HG02571 (cell line): Measurements from ENCODE around the gene TAS2R40.
"Not testable (repeated sequence)": the region's sequence is repeated elsewhere in the genome, so short reads cannot be mapped to it uniquely, and the experiment has no call there.

ENCODE experiments used
- ATAC-seq: cut with Tn5 transposase; IDR thresholded peaks from one replicate; pipeline ENCODE4 v1.9.1; 2021; ENCODE audit warnings: mild to moderate bottlenecking, moderate library complexity; ENCODE audit not compliant: unreplicated experiment

The TAS2R40 gene

DNA sequence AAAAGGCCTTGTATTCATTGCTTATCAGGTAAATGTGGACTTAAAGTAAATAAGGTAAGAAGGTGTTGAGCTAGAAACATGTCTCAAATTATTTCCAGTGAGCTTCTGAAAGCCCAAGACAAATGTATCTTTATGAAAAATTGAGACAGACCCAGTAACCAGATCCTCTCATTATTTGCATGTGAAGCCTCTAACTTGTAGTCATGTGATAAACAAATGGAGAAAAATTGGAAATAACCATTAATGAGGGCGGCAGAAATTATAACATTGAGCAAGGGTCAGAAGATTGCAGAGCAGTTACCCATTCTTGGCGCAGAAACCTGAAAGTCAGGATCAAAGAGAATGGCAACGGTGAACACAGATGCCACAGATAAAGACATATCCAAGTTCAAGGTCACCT, at the start of gene TAS2R40:
Gene TAS2R40, plus strand, starts transcription at position 301 of the 400 bp plus-strand sequence. Its CDS starts 42 bp downstream, at position 343.
- ATAC-seq = no peak

DNA sequence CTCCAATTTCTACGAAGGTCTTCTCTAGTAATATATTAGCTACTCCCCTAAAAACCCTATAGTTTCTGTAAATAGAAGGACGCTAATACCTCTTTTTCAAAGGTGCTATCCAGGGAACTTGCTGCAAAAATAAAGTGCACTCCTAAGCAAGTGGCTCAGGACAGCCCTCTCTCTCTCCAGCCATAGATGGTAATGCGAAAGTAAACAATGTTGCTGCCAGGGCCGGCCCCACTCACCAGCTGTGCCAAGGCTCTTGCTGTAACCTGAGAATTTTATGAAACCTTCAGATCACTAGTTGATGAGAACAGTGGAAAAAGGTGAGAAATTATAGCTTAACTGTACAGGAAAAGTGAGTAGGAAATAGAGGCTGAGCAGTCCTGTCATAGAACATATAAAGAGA, 49.5 kb upstream of the TAS2R40 start:
- ATAC-seq = no peak

GRCh38 chr7:143176128-143176527, 45.7 kb upstream of the TAS2R40 start:
- ATAC-seq = no peak

DNA sequence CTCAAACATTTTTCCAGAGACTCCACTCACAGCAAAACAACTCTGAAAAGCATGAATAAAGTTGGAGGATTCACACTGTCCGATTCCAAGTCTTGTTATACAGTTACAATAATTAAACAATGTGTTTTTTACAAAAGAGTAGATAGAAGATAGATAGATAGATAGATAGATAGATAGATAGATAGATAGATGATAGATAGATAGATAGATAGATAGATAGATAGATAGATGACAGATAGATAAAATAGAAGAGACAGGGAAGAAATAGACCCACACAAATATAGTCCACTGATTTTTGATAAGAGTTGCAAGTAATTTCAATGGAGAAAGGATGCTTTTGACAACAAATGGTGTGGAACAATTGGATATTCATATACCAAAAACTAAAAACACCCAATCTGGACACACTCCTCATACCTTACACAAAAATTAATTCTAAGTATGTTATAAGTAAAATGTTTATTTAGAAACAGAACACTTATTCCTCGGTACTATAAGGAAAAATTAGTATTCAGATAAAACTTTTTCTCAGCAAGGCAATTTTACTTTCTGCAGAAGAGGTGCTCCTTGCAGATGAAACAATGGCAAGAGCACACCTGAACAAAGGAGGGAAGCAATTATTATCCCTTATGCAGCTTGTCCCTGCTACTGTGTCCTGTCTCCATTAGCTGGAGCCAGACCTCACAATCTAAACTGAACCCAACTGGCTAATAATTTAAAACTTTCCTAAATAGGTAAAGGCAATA, 44.3 kb upstream of the TAS2R40 start:
- ATAC-seq = no peak

- not testable (repeated sequence) for ATAC-seq
These were observed 41.1 kb upstream of the TAS2R40 start for GRCh38 chr7:143180771-143181170.

- no peak for ATAC-seq
These were observed 40.5 kb upstream of the TAS2R40 start for GRCh38 chr7:143181349-143181748.

- no peak for ATAC-seq
These were observed 38.8 kb upstream of the TAS2R40 start, which contains the start of gene TAS2R39 for GRCh38 chr7:143183024-143183423. Gene TAS2R39 (plus strand): TSS chr7:143183419. CDS start chr7:143183419, 0 bp downstream.

GRCh38 chr7:143185551-143185950, 36.3 kb upstream of the TAS2R40 start:
- ATAC-seq = no peak

DNA sequence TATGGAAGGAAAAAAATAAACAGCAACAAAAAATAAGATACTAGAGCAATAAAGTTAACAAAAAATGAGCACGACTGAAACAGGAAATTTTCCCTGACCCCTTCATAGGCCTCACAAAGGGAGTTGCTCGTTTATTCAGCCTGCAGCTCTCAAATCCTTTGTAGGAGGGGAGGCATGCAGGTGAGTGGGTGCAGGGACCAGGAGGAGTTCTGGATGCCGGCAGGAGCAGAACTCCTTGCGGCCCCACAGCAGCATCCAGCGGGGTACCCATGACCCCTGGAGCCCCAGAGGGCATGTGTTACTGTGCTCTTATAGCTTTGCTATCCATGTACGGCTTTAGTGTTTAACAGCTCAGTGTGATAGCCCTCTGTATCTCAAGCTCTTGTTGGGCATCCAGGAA, 32.8 kb upstream of the TAS2R40 start:
- no peak for ATAC-seq

- no peak for ATAC-seq
These were observed 28.0 kb upstream of the TAS2R40 start for GRCh38 chr7:143193880-143194279.

DNA sequence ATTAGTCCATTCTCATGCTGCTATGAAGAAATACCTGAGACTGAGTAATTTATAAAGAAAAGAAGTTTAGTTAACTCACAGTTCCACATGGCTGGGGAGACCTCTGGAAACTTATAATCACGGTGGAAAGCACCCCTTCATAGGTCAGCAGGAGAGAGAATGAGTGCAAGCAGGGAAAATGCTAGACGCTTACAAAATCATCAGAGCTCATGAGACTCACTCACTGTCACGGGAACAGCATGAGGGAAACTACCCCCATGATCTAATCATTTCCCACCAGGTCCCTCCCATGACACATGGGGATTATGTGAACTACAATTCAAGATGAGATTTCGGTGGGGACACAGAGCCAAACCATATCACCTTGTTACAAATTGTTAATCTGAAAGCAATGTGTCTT, 22.8 kb upstream of the TAS2R40 start:
- no peak for ATAC-seq

DNA sequence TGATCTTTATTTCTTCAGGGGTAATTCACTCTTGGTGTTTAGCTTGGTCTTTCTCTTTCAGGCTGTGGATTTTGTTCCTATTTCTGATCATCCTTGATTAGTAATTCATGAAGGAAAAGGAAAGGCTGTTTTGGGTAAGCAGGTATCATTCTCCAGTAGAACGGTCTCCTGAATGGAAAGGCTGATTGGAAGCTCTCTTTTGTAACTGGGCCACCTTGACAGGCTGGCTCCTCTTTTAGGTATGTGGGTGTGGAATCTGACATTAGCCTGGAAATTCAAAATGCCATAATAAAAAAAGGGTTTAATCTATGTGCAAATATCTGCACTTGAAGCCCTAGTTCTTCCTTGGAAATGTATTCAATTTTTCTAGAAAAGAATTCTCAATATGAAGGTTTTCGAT, 19.7 kb upstream of the TAS2R40 start:
- no peak for ATAC-seq

GRCh38 chr7:143203386-143203785, 18.5 kb upstream of the TAS2R40 start:
- ATAC-seq = no peak

DNA sequence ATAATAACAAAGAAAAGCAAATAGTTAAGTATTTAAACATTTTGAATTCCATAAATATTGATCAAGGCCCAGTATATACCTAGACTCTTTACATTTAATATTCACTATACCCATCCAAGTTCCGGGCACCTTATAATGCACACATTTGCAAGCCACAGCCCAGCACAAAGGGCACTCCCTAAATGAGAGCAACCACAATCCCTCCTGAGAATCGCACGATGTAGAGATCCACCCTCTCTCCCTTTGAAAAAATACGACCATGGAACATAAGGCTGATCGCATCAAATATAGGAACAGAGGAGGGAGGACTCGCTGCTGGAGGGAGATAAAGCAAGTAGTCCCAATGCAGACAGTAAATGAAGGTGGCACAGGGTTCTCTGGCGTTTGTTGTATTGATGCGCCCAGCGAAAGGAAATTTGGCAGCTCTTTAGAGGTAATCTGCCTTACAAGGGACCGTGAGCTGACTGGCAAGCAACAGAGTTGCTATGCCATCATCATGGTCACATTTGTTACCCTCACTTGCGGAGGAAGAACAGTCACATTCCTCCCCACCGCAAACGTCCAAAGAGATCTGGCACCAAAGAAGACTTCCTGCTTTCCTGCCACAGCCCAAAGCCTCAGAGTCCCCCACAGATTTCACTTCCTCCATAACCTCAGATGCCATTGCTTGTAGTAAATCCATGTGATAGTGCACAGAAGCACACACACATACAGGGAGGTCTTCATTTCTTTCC, 16.1 kb upstream of the TAS2R40 start:
- ATAC-seq = no peak

DNA sequence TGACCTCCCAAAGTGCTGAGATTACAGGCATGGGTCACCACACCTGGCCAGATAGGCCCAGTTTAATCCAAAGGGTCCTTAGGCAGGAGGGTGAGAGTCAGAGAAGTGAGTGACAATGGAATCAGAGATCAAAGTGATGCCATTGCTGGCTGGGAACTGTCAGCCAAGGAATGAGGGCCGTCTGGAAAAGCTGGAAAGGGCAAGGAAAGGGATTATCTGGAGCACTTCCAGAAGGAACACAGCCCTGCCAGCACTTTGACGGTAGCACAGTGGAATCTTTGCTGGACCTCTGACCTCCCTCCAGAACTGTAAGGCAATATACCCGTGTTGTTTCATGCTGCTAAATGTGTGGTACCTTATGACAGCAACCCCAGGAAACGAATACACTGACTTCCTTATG, 11.3 kb upstream of the TAS2R40 start:
- no peak for ATAC-seq

DNA sequence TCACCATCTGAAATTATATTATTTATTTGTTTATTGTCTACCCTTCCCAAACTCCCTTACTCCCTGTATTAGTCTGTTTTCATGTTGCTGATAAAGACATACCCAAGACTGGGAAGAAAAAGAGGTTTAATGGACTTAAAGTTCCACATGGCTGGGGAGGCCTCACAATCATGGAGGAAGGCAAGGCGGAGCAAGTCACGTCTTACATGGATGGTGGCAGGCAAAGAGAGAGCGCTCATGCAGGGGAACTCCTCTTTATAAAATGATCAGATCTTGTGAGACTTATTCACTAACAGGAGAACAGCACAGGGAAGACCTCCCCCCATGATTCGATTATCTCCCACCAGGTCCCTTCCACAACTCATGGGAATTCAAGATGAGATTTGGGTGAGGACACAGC, 8.4 kb upstream of the TAS2R40 start:
- not testable (repeated sequence) for ATAC-seq

DNA sequence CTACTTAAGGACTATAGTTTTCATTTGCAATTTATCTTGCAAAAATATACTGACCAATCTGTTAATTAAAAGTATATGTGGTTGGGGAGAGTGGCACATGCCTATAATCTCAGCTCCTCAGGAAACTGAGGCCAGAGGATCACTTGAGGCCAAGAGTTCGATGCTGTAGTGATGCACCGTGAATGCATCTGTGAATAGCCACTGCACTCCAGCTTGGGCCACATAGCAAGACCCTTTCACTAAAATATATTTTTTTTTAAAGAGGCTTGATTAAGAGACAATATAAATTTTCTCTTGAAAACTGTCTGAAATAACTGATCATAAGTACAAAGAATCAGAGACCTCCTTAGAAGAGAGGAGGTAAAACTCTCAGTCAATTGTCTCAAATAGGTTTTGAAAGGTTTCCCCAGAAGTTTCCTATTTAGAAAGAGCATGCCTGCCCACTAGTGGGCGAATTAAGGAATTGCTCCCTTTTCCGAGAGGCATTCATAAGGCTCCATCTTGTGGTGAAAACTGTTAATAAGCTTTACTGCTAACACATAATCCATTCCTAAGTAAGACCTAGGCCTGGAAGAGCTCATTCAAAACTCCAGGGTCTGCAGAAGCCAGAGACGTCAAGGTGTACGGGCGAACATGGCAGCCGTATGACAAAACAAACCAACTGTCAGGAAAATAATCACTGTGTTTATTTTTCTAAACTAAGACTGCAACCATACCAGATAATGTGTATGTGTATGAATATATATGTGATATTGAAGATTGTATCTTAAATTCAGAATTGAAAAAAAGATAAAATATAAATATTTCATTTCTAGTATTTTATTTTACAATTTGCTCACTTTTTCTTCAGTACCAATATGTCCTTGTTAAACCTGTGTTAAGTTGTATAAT, 6.8 kb upstream of the TAS2R40 start:
- peak; percentile 83 for ATAC-seq

- no peak for ATAC-seq
These were observed 5.7 kb upstream of the TAS2R40 start for GRCh38 chr7:143216151-143216550.

GRCh38 chr7:143216686-143217085, 5.2 kb upstream of the TAS2R40 start:
- ATAC-seq = no peak

GRCh38 chr7:143217806-143218205, 4.0 kb upstream of the TAS2R40 start:
- no peak for ATAC-seq

DNA sequence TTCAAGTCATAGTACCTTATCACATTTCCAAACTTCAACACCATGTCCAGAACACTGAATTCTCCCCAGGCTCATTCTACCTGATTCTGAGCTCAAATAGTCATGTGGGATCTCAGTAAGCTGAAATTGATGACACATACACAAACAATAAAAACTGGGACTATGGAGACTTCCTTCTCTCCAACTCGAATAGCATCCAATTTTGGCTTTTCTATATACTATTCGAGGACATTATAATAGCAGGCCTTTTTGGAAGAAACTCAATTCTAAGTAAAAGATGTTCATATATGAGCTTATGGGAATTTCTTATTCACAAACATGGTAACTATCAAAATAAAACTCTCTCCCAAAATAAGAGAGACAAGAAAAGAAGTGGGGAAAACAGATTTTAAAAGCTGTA, 551 bp upstream of the TAS2R40 start:
- ATAC-seq = no peak
